22Rv1 (cell line): ENCODE data around the gene TWIST2.

Source experiments
- CTCF ChIP-seq: fragments of 450-650 bp; IDR thresholded peaks from 2 replicates; pipeline ENCODE4 v1.5.1; 2017; ENCODE audit warnings: mild to moderate bottlenecking
- ZFX ChIP-seq: fragments of 450-650 bp; IDR thresholded peaks from 2 replicates; pipeline ENCODE4 v1.6.1; 2017; ENCODE audit warnings: antibody characterized with exemption, borderline replicate concordance

GRCh38 chr2:238850091-238850490 is 2.2 kb downstream of the TWIST2 start:
- TF ChIP-seq CTCF (no peak), ZFX (no peak)
